PFSK-1 (cell line): ENCODE data around the gene TLR4.

ENCODE experiments used
- FOXP2 ChIP-seq: optimal IDR thresholded peaks from 2 replicates; pipeline ENCODE3; 2011; ENCODE audit warnings: borderline replicate concordance, control low read depth, inconsistent platforms; ENCODE audit not compliant: insufficient read depth; ENCODE audit errors: extremely low read length, extremely low read depth
- POLR2AphosphoS5 ChIP-seq: IDR thresholded peaks from 2 replicates; pipeline ENCODE4 v1.6.1; 2012; ENCODE audit warnings: low read depth, mild to moderate bottlenecking, control low read depth, low read length, moderate library complexity
- SIN3A ChIP-seq: IDR thresholded peaks from 2 replicates; pipeline ENCODE4 v1.6.1; 2012; ENCODE audit warnings: mild to moderate bottlenecking, low read length, moderate library complexity, borderline replicate concordance; ENCODE audit not compliant: insufficient read depth
- TAF1 ChIP-seq: IDR thresholded peaks from 2 replicates; pipeline ENCODE4 v1.6.1; 2012; ENCODE audit warnings: low read length, control low read depth, borderline replicate concordance; ENCODE audit not compliant: insufficient read depth
- TF ChIP-seq, protein P1 (sequence below), 2 experiments: IDR thresholded peaks; 2 replicates each; pipeline versions ENCODE4 v1.6.1 to v1.8.0; 2011 to 2012; ENCODE audit warnings: low read depth in 2 of 2, low read length in 2 of 2, control low read depth in 1 of 2, inconsistent platforms in 1 of 2, mild to moderate bottlenecking in 1 of 2, moderate library complexity in 1 of 2; ENCODE audit not compliant: insufficient read depth in 1 of 2

The TLR4 gene

DNA sequence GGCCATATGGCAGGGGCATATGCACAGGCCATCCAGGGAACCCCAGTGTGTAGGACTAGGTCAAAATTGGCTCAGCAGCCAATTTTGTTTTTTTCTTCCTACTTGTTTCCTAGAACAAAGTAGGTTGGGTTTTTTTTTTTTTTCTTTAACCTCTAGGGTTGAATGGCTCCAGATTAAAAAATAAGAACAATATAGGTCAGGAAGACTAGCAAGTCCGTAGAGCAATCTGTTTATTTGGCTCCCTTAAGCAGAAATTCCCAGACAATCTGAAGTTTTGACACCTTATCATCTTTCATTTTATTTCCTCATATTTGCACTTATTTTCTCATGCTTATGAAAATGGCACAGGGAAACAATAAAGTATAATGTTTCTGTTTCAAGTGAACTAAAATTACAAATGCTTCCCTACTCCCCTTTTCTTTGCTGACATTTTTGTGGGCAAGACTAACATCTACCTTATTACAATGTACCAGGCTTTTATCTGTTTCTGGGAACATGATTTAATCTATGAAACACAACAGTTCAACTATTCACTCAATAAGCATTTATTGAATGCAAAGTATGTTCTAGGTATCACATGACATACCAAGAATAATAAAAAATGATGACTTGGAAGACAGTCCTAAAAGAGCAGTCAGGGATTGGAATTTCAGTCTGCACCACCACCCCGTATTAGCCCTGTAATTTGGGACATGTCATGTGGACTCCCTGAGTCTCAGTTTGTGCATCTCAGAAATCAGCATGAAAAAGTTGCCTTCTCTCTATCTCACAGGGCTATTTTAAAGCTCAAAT is 30.5 kb downstream of the TLR4 start:
- TF ChIP-seq POLR2AphosphoS5 (no peak), TAF1 (no peak), SIN3A (no peak), FOXP2 (no peak)
- TF ChIP-seq, protein P1, sequence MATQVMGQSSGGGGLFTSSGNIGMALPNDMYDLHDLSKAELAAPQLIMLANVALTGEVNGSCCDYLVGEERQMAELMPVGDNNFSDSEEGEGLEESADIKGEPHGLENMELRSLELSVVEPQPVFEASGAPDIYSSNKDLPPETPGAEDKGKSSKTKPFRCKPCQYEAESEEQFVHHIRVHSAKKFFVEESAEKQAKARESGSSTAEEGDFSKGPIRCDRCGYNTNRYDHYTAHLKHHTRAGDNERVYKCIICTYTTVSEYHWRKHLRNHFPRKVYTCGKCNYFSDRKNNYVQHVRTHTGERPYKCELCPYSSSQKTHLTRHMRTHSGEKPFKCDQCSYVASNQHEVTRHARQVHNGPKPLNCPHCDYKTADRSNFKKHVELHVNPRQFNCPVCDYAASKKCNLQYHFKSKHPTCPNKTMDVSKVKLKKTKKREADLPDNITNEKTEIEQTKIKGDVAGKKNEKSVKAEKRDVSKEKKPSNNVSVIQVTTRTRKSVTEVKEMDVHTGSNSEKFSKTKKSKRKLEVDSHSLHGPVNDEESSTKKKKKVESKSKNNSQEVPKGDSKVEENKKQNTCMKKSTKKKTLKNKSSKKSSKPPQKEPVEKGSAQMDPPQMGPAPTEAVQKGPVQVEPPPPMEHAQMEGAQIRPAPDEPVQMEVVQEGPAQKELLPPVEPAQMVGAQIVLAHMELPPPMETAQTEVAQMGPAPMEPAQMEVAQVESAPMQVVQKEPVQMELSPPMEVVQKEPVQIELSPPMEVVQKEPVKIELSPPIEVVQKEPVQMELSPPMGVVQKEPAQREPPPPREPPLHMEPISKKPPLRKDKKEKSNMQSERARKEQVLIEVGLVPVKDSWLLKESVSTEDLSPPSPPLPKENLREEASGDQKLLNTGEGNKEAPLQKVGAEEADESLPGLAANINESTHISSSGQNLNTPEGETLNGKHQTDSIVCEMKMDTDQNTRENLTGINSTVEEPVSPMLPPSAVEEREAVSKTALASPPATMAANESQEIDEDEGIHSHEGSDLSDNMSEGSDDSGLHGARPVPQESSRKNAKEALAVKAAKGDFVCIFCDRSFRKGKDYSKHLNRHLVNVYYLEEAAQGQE (IDR thresholded peaks at IDR 0.05; ENCODE audit: insufficient read depth in 1 of 2, low read depth in 2 of 2, low read length in 2 of 2) = no peak

DNA sequence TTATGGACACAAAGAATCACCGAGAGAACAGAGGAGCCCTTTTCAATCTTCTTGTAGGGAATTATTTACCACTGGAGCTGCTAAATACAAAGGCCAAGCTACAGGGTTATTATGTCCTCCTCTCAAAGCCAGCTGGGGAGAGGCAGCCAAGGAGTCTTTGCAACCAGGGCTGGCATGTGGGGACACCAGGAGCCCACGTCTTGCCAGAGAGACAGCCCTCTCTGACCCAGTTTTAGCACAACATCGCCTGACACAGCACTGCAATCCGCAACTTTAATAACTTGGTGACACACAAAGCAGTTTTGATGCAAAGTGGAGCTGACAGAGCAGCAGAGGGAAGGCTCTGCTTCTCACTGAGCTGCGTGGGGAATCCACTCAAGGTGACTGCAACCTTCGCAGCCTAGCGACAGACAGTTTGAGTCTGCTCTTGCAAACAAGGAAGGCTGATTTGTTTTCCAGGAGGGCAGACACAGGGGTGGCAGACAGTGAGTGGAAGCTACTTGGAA is 33.6 kb downstream of the TLR4 start:
- TF ChIP-seq, protein P1 (IDR thresholded peaks at IDR 0.05; ENCODE audit: insufficient read depth in 1 of 2, low read depth in 2 of 2, low read length in 2 of 2) = no peak
- TF ChIP-seq FOXP2 (no peak), TAF1 (no peak), POLR2AphosphoS5 (no peak), SIN3A (no peak)

DNA sequence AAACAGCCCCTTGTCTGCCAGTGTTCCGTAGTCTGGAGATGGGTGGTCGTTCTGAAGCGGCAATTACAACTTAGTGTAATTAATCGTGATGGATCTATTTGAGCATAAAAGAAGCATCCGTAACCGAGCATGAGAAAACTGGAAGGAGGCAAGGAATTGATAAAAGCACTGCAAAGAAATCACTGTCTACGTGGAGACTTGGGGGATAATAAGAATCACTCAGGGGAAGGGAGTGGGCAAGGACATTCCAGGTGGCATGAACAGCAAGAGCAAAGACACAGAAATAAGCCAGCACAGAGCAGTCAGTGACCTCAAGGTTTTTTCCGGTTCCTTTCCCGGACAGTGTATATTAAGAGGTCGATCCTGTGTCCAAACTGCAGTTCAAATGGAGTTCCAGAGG is 35.0 kb downstream of the TLR4 start:
- TF ChIP-seq FOXP2 (no peak), TAF1 (no peak), SIN3A (no peak), POLR2AphosphoS5 (no peak)
- TF ChIP-seq, protein P1 (IDR thresholded peaks at IDR 0.05; ENCODE audit: insufficient read depth in 1 of 2, low read depth in 2 of 2, low read length in 2 of 2) = no peak

DNA sequence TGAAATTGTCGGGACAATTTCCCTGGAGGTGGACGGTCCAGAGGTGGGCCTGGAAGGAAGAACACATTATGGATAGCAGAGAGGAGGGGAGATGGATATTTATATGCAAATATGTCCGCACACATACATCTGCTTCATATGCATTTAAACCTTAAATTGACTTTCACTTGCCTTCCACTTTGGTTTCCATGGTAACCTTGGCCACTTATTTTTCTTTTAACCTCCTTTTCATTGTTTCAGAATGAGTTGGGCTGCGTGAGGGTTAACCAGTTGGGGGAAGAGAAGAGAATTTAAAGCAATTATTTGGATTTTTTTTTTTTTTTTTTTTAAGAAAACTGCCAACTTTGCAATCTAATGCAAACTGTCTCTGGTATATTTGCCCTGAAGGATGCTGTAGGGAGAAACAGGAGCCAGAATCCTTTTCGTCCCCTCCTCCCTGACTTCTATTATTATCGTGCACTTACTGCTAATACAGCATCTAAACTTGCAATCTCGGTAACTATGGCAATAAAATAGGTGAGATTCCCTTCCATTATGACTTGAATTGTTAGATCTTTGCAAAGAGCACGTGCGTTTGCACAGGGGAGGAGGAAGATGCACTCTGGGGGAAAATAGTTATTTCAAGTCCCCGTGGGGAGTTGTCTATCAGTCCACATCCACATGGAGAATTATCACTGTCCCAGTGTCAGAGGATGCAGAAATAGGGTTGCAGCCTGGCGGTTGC is 35.6 kb downstream of the TLR4 start:
- TF ChIP-seq POLR2AphosphoS5 (no peak), SIN3A (no peak), TAF1 (no peak), FOXP2 (no peak)
- TF ChIP-seq, protein P1 (IDR thresholded peaks at IDR 0.05; ENCODE audit: insufficient read depth in 1 of 2, low read depth in 2 of 2, low read length in 2 of 2) = no peak
